Measurements from ENCODE around the gene SLC46A2.

Gene SLC46A2

DNA sequence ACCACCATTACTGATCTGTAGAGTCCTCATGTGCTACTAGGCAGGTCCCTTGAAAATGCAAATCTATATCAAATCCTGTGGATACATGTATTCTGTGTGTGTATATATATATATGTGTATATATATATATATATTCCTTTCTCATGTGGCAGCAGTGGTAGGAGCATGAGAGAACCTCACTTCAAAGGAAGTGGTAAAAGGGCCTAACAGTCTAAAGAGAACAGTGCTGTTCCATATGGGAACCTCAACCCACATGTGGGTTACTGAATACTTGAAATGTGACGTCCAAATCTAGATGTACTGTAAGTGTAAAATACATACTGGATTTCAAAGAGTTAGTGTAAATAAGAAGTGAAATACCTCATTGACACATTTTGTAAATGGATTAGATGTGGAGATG is 5.4 kb downstream of the SLC46A2 start:
- DNase-seq: no peak

- DNase-seq: no peak
Measured at GRCh38 chr9:112884721-112885120, 6.0 kb downstream of the SLC46A2 start.

GRCh38 chr9:112884101-112884500 is 6.6 kb downstream of the SLC46A2 start:
- DNase-seq: no peak

GRCh38 chr9:112881331-112881730 is 9.3 kb downstream of the SLC46A2 start:
- DNase-seq: no peak

DNA sequence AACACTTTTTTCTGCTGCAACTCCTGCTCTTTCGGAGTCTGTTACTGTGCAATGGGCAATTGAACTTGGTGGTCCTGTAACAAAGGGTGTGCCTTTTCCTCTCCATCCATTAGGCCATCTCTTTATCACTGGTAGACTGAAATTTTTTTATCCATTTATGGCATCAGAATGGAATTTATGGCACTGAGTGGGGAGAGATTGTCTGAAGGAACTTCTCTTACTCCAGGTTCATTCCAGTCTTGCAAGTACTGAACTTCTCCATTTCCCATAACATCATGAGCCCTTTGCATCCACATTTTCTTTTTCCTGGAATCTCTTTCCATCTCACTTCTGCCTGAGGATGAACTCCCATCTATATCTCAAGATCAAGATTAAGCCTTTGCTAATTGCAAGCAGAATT is 10.0 kb downstream of the SLC46A2 start:
- no peak for DNase-seq

- no peak for DNase-seq
Measured at GRCh38 chr9:112878752-112879151, 11.9 kb downstream of the SLC46A2 start.

- no peak for DNase-seq
Measured at GRCh38 chr9:112873773-112874405, 16.8 kb downstream of the SLC46A2 start.

GRCh38 chr9:112872019-112872418 is 18.7 kb downstream of the SLC46A2 start:
- DNase-seq: no peak

GRCh38 chr9:112870556-112870955 is 20.1 kb downstream of the SLC46A2 start:
- no peak for DNase-seq

GRCh38 chr9:112869917-112870316 is 20.8 kb downstream of the SLC46A2 start:
- no peak for DNase-seq

- no peak for DNase-seq
Measured at GRCh38 chr9:112869041-112869529, 21.6 kb downstream of the SLC46A2 start.

GRCh38 chr9:112868461-112868860 is 22.2 kb downstream of the SLC46A2 start:
- no peak for DNase-seq

GRCh38 chr9:112867275-112867991 is 23.2 kb downstream of the SLC46A2 start:
- no peak for DNase-seq

DNA sequence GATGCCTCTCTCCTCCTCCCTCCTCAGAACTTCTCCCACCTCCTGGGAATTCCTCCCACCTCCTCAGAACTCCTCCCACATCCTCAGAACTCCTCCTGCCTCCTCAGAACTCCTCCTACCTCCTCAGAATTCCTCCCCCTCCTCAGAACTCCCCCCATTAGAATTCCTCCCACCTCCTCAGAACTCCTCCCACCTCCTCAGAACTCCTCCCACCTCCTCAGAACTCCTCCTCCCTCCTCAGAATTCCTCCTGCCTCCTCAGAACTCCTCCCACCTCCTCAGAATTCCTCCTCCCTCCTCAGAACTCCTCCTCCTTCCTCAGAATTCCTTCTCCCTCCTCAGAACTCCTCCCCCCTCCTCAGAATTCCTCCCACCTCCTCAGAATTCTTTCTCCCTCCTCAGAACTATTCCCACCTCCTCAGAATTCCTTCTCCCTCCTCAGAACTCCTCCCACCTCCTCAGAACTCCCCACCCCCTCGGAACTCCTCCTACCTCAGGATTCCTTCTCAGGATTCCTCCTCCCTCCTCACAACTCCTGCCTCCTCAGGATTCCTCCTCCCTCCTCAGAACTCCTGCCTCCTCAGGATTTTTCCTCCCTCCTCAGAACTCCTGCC is 23.9 kb downstream of the SLC46A2 start:
- DNase-seq: no peak

GRCh38 chr9:112864982-112865381 is 25.7 kb downstream of the SLC46A2 start:
- no peak for DNase-seq

GRCh38 chr9:112864403-112864802 is 26.3 kb downstream of the SLC46A2 start:
- no peak for DNase-seq

GRCh38 chr9:112863746-112864145 is 26.9 kb downstream of the SLC46A2 start:
- DNase-seq: no peak

- no peak for DNase-seq
Measured at GRCh38 chr9:112863214-112863613, 27.5 kb downstream of the SLC46A2 start.

DNA sequence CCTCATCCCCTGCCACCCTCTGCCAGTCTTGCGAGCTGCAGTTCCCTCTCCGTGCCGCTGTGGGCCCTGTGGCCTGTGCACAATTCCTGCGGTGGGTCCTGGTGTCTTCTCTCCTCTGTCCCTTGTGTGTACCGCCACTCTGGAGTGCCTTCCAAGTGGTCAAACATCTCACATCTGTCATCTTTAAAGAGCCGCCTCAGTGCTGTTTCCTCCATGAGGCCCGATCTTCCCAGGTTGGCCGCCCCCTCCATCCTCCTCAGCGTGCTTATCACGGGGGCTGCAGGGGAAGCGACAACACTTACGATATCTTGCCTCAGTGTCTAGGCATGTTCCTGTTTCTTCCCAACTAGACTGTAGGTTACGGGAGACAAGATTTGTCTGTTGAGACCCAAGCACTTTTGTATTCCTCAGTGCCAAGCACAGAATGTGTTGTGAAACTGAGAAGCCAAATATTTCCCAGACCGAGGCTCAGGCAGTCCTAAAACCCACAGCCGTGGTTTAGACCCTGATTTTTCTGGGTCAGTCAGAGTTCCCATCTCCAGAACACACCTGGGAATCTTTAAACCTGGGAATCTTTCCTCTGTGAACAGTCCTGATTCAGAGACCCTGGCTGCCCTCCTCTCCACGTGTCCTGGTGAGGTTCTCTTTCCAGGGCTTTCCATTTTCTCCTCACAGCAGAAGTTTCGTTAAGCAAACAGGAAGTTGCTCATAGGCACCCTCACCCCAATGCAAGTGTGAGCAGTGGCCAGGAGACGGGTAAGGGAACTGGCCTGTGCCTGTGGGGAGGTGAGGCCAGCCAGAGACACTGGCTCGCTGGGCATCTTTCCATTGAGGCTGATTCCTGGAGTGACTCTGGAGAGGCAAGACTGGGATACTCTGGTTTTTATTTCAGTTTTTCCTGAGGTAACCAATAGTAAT is 28.8 kb downstream of the SLC46A2 start:
- DNase-seq: no peak

GRCh38 chr9:112861155-112861554 is 29.5 kb downstream of the SLC46A2 start:
- no peak for DNase-seq

DNA sequence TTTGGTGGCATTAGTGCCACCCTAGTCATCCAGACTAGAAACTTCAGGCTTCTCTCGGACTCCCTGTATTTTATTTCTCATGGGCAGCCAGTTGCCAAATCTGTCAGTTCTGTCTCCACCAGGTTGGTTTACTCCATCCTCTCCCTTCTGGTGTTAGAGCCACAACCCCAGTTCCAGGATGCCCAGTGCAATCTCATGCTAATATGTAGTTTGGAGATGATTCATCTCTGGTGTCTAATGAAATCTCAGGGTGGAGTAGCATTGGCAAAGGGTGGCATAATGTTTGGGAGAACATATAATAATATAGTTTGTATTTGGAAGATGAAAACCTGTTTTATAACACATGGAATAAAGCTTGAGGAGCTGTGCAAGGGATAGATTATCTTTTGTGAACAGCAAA is 30.2 kb downstream of the SLC46A2 start:
- no peak for DNase-seq

DNA sequence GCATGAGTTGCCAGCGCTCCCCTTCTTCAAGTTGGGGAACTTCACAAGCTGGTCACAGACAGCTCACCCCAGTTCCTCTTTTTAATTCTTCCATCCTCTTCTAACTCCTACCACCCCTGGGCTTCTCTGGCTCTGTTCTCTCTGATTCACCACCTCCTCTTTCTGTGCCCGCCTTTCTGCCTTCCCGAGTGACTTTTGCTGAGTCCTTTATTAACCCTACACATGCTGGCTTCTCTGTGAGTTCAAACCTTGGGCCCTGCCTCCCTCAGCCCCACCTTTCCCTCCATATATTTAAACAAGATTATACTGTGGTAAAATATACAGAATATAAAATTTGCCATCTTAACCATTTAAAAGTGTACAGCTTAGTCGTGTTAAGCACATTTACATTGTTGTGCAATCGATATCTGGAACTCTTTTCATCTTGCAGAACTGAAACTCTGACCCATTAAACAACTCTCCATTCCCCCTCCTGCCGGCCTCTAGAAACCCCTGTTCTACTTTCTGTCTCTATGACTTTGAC is 32.0 kb downstream of the SLC46A2 start:
- DNase-seq: no peak

- DNase-seq: no peak
Measured at GRCh38 chr9:112858005-112858404, 32.7 kb downstream of the SLC46A2 start.
